ENCODE measurements around the gene MYL5. TPM values are rescaled to one million over a fixed set of nuclear protein-coding genes. Genes with fewer than 3 reads are reported as not detected.

The MYL5 gene
- total RNA-seq, 1 experiment from 2014 or later: 18.0 TPM

DNA sequence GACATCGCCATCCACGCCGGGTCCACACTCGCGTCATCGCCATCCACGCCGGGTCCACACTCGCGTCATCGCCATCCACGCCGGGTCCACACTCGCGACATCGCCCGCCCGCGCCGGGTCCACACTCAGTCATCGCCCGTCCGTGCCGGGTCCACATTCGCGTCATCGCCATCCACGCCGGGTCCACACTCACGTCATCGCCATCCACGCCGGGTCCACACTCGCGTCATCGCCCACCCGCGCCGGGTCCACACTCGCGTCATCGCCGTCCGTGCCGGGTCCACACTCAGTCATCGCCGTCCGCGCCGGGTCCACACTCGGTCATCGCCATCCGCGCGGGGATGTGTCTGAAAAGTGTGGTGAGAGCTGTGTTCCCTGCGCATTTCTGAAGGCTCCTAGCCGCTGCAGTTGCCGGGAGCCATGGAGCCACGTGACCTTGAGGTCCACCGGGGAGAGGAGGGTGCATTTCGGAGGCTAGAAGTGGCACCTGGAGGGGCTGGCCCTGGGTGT lies 48.6 kb downstream of the MYL5 start:
- Histone ChIP-seq H4K5ac (ENCODE audit: insufficient read length, low read depth, low read length) (no peak overlapping the region), H3T11ph (ENCODE audit: low read length) (no peak overlapping the region), H3K4ac (ENCODE audit: low read depth, low read length) (no peak overlapping the region), H2BK15ac (ENCODE audit: low read depth, low read length) (no peak overlapping the region), H2AK5ac (ENCODE audit: insufficient read length, low read length) (no peak overlapping the region), H2BK12ac (ENCODE audit: insufficient read length, low read depth, low read length) (no peak overlapping the region), H3K23me2 (ENCODE audit: insufficient read length, low read depth, low read length, poor library complexity, severe bottlenecking) (no peaks in the 10 kb centered on the region), H3K56ac (ENCODE audit: insufficient read length, low read depth, low read length) (no peak overlapping the region), H4K20me1 (ENCODE audit: control insufficient read depth, insufficient read depth, insufficient read length) (no peaks in the 10 kb centered on the region), H3K27ac (ENCODE audit: insufficient read length, low read depth, low read length) (no peak overlapping the region), H2AFZ (ENCODE audit: low read length) (no peak overlapping the region), H2BK5ac (ENCODE audit: insufficient read length, low read length) (no peak overlapping the region), H3K14ac (ENCODE audit: insufficient read depth, low read length) (no peak overlapping the region), H3K9me3 (ENCODE audit: control insufficient read depth, low read depth, low read length) (no peaks in the 10 kb centered on the region), H3K23ac (ENCODE audit: insufficient read length, low read depth, low read length) (no peak overlapping the region), H4K8ac (replicated peaks; ENCODE audit: insufficient read length, low read depth, low read length) (no peak overlapping the region), H2BK20ac (ENCODE audit: low read depth, low read length, poor library complexity, severe bottlenecking) (no peak overlapping the region), H3K79me2 (ENCODE audit: insufficient read depth, low read length) (peaks cover 30% of the 10 kb centered on the region; the same call in 1 of the 2 replicates), H2BK120ac (ENCODE audit: low read depth, low read length, poor library complexity, severe bottlenecking) (no peak overlapping the region), H3K27me3 (ENCODE audit: insufficient read depth, low read length) (no peaks in the 10 kb centered on the region), H3K79me1 (ENCODE audit: insufficient read depth, low read depth, low read length, poor library complexity, severe bottlenecking) (peaks cover 7% of the 10 kb centered on the region), H3K18ac (ENCODE audit: insufficient read length, low read depth, low read length) (no peak overlapping the region), H3K9ac (ENCODE audit: extremely low read depth, insufficient read length, low read length) (no peak overlapping the region), H4K91ac (ENCODE audit: insufficient read length, low read depth, low read length) (no peak overlapping the region), H3K4me1 (ENCODE audit: insufficient read depth, low read length) (no peaks in the 10 kb centered on the region), H3K4me2 (ENCODE audit: insufficient read depth, insufficient read length, low read length) (no peak overlapping the region)
- WGBS (ENCODE audit: extremely low coverage, insufficient read length, low lambda C conversion rate): no CpG with 5 or more reads among the region's 61 CpGs
- Mint-ChIP-seq H3K36me3 (ENCODE audit: insufficient read depth in 1 of 3, low read depth in 3 of 3) (peaks cover 25 to 38% (median 31%) of the 10 kb centered on the region in 3 experiments), H3K4me1 (no peaks in the 10 kb centered on the region; a peak in 1 of 4 replicates), H3K27me3 (ENCODE audit: low read depth) (no peaks in the 10 kb centered on the region; the same call in 1 of the 2 replicates), H3K27ac (no peak overlapping the region), H3K4me3 (no peak overlapping the region), H3K9me3 (no peaks in the 10 kb centered on the region; a peak in 1 of 5 replicates)
- TF ChIP-seq, protein P1, sequence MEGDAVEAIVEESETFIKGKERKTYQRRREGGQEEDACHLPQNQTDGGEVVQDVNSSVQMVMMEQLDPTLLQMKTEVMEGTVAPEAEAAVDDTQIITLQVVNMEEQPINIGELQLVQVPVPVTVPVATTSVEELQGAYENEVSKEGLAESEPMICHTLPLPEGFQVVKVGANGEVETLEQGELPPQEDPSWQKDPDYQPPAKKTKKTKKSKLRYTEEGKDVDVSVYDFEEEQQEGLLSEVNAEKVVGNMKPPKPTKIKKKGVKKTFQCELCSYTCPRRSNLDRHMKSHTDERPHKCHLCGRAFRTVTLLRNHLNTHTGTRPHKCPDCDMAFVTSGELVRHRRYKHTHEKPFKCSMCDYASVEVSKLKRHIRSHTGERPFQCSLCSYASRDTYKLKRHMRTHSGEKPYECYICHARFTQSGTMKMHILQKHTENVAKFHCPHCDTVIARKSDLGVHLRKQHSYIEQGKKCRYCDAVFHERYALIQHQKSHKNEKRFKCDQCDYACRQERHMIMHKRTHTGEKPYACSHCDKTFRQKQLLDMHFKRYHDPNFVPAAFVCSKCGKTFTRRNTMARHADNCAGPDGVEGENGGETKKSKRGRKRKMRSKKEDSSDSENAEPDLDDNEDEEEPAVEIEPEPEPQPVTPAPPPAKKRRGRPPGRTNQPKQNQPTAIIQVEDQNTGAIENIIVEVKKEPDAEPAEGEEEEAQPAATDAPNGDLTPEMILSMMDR (conservative IDR thresholded peaks at IDR 0.05): no peak
- DNase-seq: no peak

Measured in H9 (cell line).